Testis (tissue), 3 donors: ENCODE data around the gene C9orf78. TPM values are rescaled to one million over a fixed set of nuclear protein-coding genes. Genes with fewer than 3 reads are reported as not detected.

Experiments
- DNase-seq: peaks from one replicate; pipeline ENCODE4 v3.0.0-alpha.2; 2019
- H3K27ac ChIP-seq, 2 donors: fragments of 200-600 bp; sonication (generic); one replicate each; pipeline ENCODE4 v1.5.1; 2019
- H3K27me3 ChIP-seq: fragments of 200-600 bp; sonication (generic); one replicate; pipeline ENCODE4 v1.5.1; 2019
- H3K36me3 ChIP-seq: fragments of 200-600 bp; sonication (generic); one replicate; pipeline ENCODE4 v1.5.1; 2017; ENCODE audit warnings: low read depth; ENCODE audit errors: missing control alignments
- H3K4me1 ChIP-seq: fragments of 200-600 bp; sonication (generic); one replicate; pipeline ENCODE4 v1.5.1; 2019
- H3K4me3 ChIP-seq, 2 donors: fragments of 200-600 bp; sonication (generic); one replicate each; pipeline ENCODE4 v1.5.1; 2017 to 2019
- H3K9me3 ChIP-seq: fragments of 200-600 bp; sonication (generic); one replicate; pipeline ENCODE4 v1.5.1; 2017
- POLR2A ChIP-seq: fragments of 450-650 bp; IDR thresholded peaks from one replicate; pipeline ENCODE4 v1.6.1; 2017; ENCODE audit warnings: antibody characterized with exemption, mild to moderate bottlenecking, moderate library complexity
- WGBS, 2 donors: methylation state at CpG; one replicate each; pipeline ENCODE4 v1.1.5; 2018; 5-methylcytosine and 5-hydroxymethylcytosine counted together
- intact Hi-C: fragments of 100-400 bp; cut with DNase I; formaldehyde crosslinking; loops from one replicate; pipeline ENCODE4 v1.15.1; 2023; ENCODE audit warnings: low total_unique reads
- polyA plus RNA-seq: library from polyadenylated mRNA; stranded (reverse); fragments of 350-450 nt; fragmentation: Illumina TruSeq; extraction: RNeasy Lipid Tissue Mini Kit (QIAGEN cat#74804); gene quantifications from one replicate; pipeline ENCODE4 v1.2.3, GENCODE V29; 2014; ENCODE audit warnings: low read depth, low replicate concordance; ENCODE audit not compliant: insufficient read depth
- total RNA-seq, 2 donors: library from RNA; depleted of rRNA; stranded (reverse); fragments of >200 nt; gene quantifications; one replicate each; pipeline ENCODE4 v1.2.3, GENCODE V29; 2016
- TF ChIP-seq, protein P1 (sequence below), 3 experiments: fragments of 450-650 bp in 2 of 3; fragments of 200-600 bp in 1 of 3; sonication (generic) in 1 of 3; IDR thresholded peaks; one replicate each; pipeline ENCODE4 v1.5.1; 2016 to 2019; ENCODE audit warnings: antibody characterized with exemption in 3 of 3, mild to moderate bottlenecking in 2 of 3, moderate library complexity in 1 of 3

Gene C9orf78
- total and polyA plus RNA-seq, 3 donors from 2014 or later = 56.3 to 86.8 (median 83.2) TPM

DNA sequence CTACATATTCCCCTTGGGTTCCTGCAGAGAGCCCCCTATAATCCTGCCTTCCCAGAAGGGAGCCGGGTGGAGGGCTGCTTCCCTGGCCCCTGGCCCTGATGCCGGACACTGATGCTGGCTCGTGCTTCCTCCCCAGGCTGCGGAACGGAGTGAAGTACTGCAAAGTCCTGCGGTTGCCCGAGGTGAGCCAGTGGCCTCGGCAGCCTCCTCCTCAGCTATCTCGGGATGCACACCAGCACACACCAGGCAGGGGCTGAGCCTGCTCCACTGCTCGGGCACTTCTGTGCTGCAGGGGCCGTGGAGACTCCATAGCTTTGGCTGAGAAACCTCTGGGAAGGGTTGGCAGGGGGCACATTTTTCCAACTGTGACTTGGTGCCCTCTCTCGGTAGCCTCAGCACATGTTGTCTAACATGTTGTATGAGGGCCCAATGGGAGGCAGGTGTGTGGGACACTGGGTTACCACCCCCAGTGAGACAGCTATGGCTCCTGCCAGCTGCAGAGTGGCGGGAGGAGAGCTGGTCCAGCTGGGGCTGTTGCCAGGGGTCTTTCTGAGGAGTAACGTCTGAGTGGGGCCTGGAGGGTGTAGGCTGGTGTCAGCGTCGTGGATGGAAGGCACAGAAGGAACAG lies 38.6 kb upstream of the C9orf78 start:
- intact Hi-C loops = no loop called here
- TF ChIP-seq, protein P1, sequence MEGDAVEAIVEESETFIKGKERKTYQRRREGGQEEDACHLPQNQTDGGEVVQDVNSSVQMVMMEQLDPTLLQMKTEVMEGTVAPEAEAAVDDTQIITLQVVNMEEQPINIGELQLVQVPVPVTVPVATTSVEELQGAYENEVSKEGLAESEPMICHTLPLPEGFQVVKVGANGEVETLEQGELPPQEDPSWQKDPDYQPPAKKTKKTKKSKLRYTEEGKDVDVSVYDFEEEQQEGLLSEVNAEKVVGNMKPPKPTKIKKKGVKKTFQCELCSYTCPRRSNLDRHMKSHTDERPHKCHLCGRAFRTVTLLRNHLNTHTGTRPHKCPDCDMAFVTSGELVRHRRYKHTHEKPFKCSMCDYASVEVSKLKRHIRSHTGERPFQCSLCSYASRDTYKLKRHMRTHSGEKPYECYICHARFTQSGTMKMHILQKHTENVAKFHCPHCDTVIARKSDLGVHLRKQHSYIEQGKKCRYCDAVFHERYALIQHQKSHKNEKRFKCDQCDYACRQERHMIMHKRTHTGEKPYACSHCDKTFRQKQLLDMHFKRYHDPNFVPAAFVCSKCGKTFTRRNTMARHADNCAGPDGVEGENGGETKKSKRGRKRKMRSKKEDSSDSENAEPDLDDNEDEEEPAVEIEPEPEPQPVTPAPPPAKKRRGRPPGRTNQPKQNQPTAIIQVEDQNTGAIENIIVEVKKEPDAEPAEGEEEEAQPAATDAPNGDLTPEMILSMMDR (IDR thresholded peaks at IDR 0.05) = no peak
- TF ChIP-seq POLR2A = no peak
- Histone ChIP-seq H3K27me3 (no peaks in the 10 kb centered on the region), H3K4me3 (no peak overlapping the region), H3K4me1 (no peaks in the 10 kb centered on the region), H3K36me3 (no peaks in the 10 kb centered on the region), H3K9me3 (no peaks in the 10 kb centered on the region), H3K27ac (no peak overlapping the region)
- no peak for DNase-seq
- WGBS, 2 donors = 78 to 80% methylated on average over 5 to 14 of the region's 16 CpGs

DNA sequence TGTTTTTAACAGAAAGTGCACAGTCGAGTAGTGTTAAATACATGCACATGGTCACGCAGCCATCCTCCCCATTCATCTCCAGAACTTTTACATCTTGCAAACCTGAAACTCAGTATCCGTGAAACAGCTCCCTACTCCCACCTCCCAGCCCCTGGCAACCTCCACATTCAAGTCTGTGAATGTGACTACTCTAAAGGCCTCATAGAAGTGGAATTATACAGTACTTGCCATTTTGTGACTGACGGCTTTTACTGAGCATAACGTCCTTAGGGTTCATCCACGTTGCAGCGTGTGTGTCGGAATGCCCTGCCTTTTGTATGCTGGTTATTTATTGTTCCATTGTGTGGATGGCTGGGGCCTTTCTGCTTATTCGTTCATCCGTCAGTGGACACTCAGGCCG lies 36.0 kb upstream of the C9orf78 start:
- H3K36me3 ChIP-seq = no peaks in the 10 kb centered on the region
- intact Hi-C loops = no loop called here

DNA sequence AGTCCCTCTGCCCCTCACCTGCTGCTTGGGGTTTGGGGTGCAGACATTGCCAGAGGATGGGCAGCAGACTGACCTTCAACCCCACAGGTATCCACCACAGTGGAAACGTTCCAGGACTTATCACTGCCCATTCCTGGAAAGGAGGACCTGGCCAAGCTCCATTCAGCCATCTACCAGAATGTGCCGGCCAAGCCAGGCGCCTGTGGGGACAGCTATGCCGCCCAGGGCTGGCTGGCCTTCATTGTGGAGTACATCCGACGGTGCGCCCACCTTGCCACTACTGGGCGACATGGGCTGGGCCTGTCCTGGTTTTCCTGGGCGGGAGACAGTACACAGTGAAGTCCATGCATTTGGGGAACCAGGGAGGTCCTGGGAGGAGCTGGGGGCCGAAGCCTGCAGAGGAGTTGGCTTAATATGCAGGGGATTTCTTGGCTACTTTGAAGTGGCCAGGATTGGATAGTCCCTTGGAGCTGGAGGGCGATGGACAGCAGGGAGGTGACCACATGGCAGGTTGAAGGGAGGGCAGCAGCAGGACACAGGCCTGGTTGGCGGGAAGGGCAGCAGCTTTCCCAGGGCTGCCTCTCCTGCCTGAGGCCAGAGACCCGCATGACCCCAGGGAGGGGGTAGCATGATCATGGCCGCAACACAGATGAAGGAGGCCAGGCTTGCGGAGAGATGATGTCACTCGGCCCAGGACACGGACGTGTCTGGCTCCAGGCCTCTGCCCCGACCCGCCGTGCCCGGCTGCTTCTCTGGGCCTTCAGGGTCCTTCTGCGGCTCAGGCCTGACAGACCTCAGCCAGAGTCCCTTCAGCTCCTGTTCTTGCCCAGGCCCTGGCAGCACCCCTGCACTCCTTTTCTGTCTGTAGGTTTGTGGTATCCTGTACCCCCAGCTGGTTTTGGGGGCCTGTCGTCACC lies 34.8 kb upstream of the C9orf78 start:
- H3K4me3 ChIP-seq = no peak overlapping the region
- no peaks in the 10 kb centered on the region for H3K9me3 ChIP-seq
- intact Hi-C loops = no loop called here
- H3K27ac ChIP-seq = no peak overlapping the region
- DNase-seq = no peak
- H3K4me1 ChIP-seq = no peaks in the 10 kb centered on the region
- H3K27me3 ChIP-seq = no peaks in the 10 kb centered on the region
- TF ChIP-seq POLR2A = no peak
- TF ChIP-seq, protein P1 (IDR thresholded peaks at IDR 0.05) = no peak
- WGBS, 2 donors = 91 to 93% methylated on average over 10 to 24 of the region's 24 CpGs
- no peaks in the 10 kb centered on the region for H3K36me3 ChIP-seq

More for the DNA sequence above, 36.0 kb upstream of the C9orf78 start:
- Histone ChIP-seq H3K27me3 (no peaks in the 10 kb centered on the region), H3K27ac (no peak overlapping the region), H3K4me3 (no peak overlapping the region), H3K4me1 (no peaks in the 10 kb centered on the region), H3K9me3 (no peaks in the 10 kb centered on the region)
- 90 to 94% methylated on average over 10 of the region's 11 CpGs for WGBS, 2 donors
- TF ChIP-seq, protein P1 (IDR thresholded peaks at IDR 0.05) = no peak
- DNase-seq = no peak

DNA sequence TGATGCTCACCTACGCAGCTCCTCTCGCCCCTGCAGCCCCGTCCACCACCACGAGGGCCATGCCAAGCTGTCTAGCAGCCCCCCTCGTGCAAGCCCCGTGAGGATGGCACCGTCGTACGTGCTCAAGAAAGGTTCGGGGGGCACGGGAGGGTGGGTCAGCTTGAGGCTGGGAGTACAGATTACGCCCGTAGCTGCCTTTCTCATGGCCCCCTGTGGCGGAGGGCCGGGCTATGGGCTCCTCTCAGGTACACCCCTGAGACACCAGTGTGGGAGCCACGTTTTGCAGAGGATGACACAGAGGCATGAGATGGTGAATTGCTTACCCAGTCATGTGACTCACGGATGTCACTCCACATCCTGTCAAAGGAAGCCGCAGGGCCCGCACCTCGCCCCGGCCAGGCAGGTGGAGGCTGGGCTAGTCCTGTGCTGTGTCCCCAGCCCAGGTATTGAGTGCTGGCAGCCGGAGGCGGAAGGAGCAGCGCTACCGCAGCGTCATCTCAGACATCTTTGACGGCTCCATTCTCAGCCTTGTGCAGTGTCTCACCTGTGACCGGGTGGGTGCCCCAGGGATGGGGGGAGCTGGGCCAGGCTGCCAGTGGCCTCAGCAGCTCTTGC lies 33.9 kb upstream of the C9orf78 start:
- no peaks in the 10 kb centered on the region for H3K36me3 ChIP-seq
- no peak overlapping the region for H3K4me3 ChIP-seq
- intact Hi-C loops = no loop called here
- no peaks in the 10 kb centered on the region for H3K27me3 ChIP-seq
- TF ChIP-seq, protein P1 (IDR thresholded peaks at IDR 0.05) = no peak
- no peak for TF ChIP-seq POLR2A
- H3K27ac ChIP-seq = no peak overlapping the region
- no peaks in the 10 kb centered on the region for H3K9me3 ChIP-seq
- H3K4me1 ChIP-seq = no peaks in the 10 kb centered on the region
- DNase-seq = no peak
- 92 to 93% methylated on average over 21 to 28 of the region's 28 CpGs for WGBS, 2 donors
